Neural progenitor cell (in vitro differentiated cells): ENCODE measurements around the gene SCN3A.

Source experiments
- CTCF ChIP-seq: fragments of 200-600 bp; sonication (generic); IDR thresholded peaks from 2 replicates; pipeline ENCODE4 v1.5.1; 2017; ENCODE audit warnings: antibody characterized with exemption, mild to moderate bottlenecking
- EZH2 ChIP-seq: fragments of 200-600 bp; sonication (generic); IDR thresholded peaks from 2 replicates; pipeline ENCODE4 v1.6.1; 2017; ENCODE audit warnings: antibody characterized with exemption, mild to moderate bottlenecking, moderate library complexity
- EZH2phosphoT487 ChIP-seq: fragments of 200-600 bp; sonication (generic); IDR thresholded peaks from 2 replicates; pipeline ENCODE4 v1.6.1; 2017; ENCODE audit warnings: antibody characterized with exemption

- TF ChIP-seq EZH2phosphoT487 (no peak), CTCF (no peak), EZH2 (no peak)
These were observed 41.4 kb downstream of the SCN3A start for GRCh38 chr2:165162466-165162865.
